Nephron progenitor cell (in vitro differentiated cells): ENCODE data around the gene HPSE2.

Experiments used
- DNase-seq: peaks from one replicate; pipeline ENCODE4 v3.0.0; 2021
- H3K27ac Mint-ChIP-seq: 2 replicates; pipeline ENCODE4 v1.8.0; 2021; ENCODE audit warnings: mild to moderate bottlenecking, moderate library complexity, mixed read lengths
- H3K27me3 Mint-ChIP-seq: 2 replicates; pipeline ENCODE4 v1.8.0; 2021; ENCODE audit warnings: mild to moderate bottlenecking, low read depth, mixed read lengths; ENCODE audit not compliant: poor library complexity
- H3K36me3 Mint-ChIP-seq: 2 replicates; pipeline ENCODE4 v1.8.0; 2021; ENCODE audit warnings: low read depth, mixed read lengths
- H3K4me1 Mint-ChIP-seq: 2 replicates; pipeline ENCODE4 v1.8.0; 2021; ENCODE audit warnings: mixed read lengths
- H3K4me3 Mint-ChIP-seq: 2 replicates; pipeline ENCODE4 v1.8.0; 2021; ENCODE audit warnings: mild to moderate bottlenecking, moderate library complexity, mixed read lengths
- H3K9me3 Mint-ChIP-seq: 2 replicates; pipeline ENCODE4 v1.8.0; 2021; ENCODE audit warnings: mild to moderate bottlenecking, moderate library complexity, mixed read lengths
- CTCF ChIP-seq: fragments of 200-600 bp; sonication (generic); IDR thresholded peaks from 2 replicates; pipeline ENCODE4 v1.5.0; 2021; ENCODE audit warnings: antibody characterized with exemption

The HPSE2 gene

GRCh38 chr10:98758463-98758862 is 477.2 kb downstream of the HPSE2 start:
- TF ChIP-seq CTCF: no peak
- no peak overlapping the region for H3K27ac Mint-ChIP-seq
- H3K4me3 Mint-ChIP-seq: no peak overlapping the region
- H3K36me3 Mint-ChIP-seq: no peaks in the 10 kb centered on the region
- H3K9me3 Mint-ChIP-seq: peaks cover 27% of the 10 kb centered on the region
- no peaks in the 10 kb centered on the region for H3K4me1 Mint-ChIP-seq
- DNase-seq: no peak
- peaks cover 7% of the 10 kb centered on the region for H3K27me3 Mint-ChIP-seq

DNA sequence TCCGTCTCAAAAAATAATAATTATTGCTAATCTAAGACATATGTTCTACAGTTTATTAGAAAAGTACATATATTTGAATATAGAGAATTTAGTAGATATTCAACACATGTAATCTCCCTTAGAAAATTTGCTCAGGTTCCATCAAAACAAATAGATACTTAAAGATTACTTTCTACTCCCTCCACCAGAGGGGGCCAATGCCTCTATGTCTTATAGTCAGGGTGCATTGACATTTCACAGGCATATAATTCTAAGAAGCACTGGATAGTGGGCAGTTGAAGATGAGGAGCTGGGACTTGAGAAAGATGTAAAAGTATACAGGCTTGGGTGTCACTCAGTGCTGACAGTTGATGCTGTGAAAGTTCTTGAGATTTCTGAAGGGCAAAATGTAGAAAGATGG is 487.4 kb downstream of the HPSE2 start:
- peak; percentile 7 for DNase-seq
- H3K27ac Mint-ChIP-seq: no peak overlapping the region
- H3K9me3 Mint-ChIP-seq: peaks cover 14% of the 10 kb centered on the region
- peaks cover 8% of the 10 kb centered on the region for H3K36me3 Mint-ChIP-seq
- TF ChIP-seq CTCF: peak; percentile 43
- no peaks in the 10 kb centered on the region for H3K27me3 Mint-ChIP-seq
- H3K4me1 Mint-ChIP-seq: no peaks in the 10 kb centered on the region
- no peak overlapping the region for H3K4me3 Mint-ChIP-seq

DNA sequence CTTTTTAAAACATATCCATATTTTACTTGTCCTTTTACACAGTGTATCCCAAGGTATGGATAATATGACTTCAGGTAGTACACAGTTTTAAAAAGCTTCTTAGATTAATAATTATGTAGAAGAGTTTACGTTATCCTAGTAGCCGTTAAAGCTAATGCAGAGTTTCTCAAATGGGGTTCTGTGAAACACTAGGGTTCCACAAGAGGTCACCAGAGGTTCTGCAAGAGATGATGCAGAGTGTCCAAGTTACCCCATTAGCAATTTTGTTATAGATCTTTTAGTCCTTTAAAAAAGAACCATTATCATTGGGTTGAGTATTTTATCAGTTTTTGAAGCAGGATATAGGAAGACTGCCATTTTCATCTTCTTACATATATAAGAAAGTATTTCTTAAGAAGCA is 490.0 kb downstream of the HPSE2 start:
- Mint-ChIP-seq H3K4me1 (no peaks in the 10 kb centered on the region), H3K4me3 (no peak overlapping the region), H3K27ac (no peak overlapping the region), H3K9me3 (peaks cover 6% of the 10 kb centered on the region), H3K27me3 (no peaks in the 10 kb centered on the region), H3K36me3 (peaks cover 4% of the 10 kb centered on the region)
- no peak for TF ChIP-seq CTCF
- DNase-seq: no peak

DNA sequence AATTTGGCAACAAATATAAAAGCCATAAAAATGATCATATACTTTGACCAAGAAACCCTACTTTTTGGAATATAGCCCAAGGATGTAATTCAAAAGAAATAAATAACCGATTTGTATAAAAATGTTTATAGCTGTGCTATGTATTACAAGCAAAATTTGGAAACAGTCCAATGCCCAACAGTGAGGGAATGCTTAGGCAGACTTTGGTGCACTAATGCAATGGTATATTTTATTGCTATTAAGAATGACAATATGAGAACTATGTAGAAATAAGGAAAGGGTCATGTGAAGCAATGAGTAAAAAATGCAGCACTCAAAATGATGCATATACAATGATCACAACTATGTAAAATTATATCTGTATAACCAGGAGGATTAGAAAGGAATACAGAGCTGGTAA is 515.1 kb downstream of the HPSE2 start:
- Mint-ChIP-seq H3K4me1 (no peaks in the 10 kb centered on the region), H3K4me3 (no peak overlapping the region)

GRCh38 chr10:98713586-98713985 is 522.1 kb downstream of the HPSE2 start:
- TF ChIP-seq CTCF: no peak
- DNase-seq: no peak
- H3K36me3 Mint-ChIP-seq: no peaks in the 10 kb centered on the region
- H3K27ac Mint-ChIP-seq: no peak overlapping the region
- no peaks in the 10 kb centered on the region for H3K27me3 Mint-ChIP-seq
- H3K4me1 Mint-ChIP-seq: peaks cover 4% of the 10 kb centered on the region
- no peak overlapping the region for H3K4me3 Mint-ChIP-seq
- H3K9me3 Mint-ChIP-seq: no peaks in the 10 kb centered on the region

More for the DNA sequence above, 515.1 kb downstream of the HPSE2 start:
- peaks cover 7% of the 10 kb centered on the region for H3K9me3 Mint-ChIP-seq
- no peaks in the 10 kb centered on the region for H3K27me3 Mint-ChIP-seq
- no peak for DNase-seq
- no peak for TF ChIP-seq CTCF
- H3K36me3 Mint-ChIP-seq: no peaks in the 10 kb centered on the region
- no peak overlapping the region for H3K27ac Mint-ChIP-seq

- no peak for DNase-seq
- Mint-ChIP-seq H3K9me3 (peaks cover 4% of the 10 kb centered on the region), H3K36me3 (no peaks in the 10 kb centered on the region), H3K27me3 (no peaks in the 10 kb centered on the region), H3K27ac (peak overlapping the region; percentile 77), H3K4me1 (peaks cover 5% of the 10 kb centered on the region), H3K4me3 (no peak overlapping the region)
- TF ChIP-seq CTCF: no peak
Measured at GRCh38 chr10:98696516-98696915, 539.1 kb downstream of the HPSE2 start.
